Putamen (tissue), 1 donor: ENCODE results near the gene DNAJB12.
"Not testable (repeated sequence)": the region's sequence is repeated elsewhere in the genome, so short reads cannot be mapped to it uniquely, and the experiment has no call there.

Experiments
- DNase-seq: peaks from one replicate; pipeline ENCODE4 v3.0.0-alpha.2; 2016; ENCODE audit warnings: low spot score

DNAJB12 gene

GRCh38 chr10:72330069-72330426 lies 24.7 kb downstream of the DNAJB12 start:
- DNase-seq: no peak

- DNase-seq: no peak
Measured at GRCh38 chr10:72329290-72330068, 25.2 kb downstream of the DNAJB12 start.

- DNase-seq: no peak
Measured at GRCh38 chr10:72328829-72329204, 25.9 kb downstream of the DNAJB12 start.

- DNase-seq: peak; percentile 81
Measured at GRCh38 chr10:72328045-72328828, 26.5 kb downstream of the DNAJB12 start.

- DNase-seq: not testable (repeated sequence)
Measured at GRCh38 chr10:72326665-72327603, 27.8 kb downstream of the DNAJB12 start.

GRCh38 chr10:72325243-72326175 lies 29.2 kb downstream of the DNAJB12 start:
- DNase-seq: peak; percentile 79

GRCh38 chr10:72323771-72324191 lies 30.9 kb downstream of the DNAJB12 start:
- DNase-seq: no peak

- DNase-seq: no peak
Measured at GRCh38 chr10:72323108-72323749, 31.5 kb downstream of the DNAJB12 start.

GRCh38 chr10:72322280-72323058 lies 32.2 kb downstream of the DNAJB12 start:
- DNase-seq: no peak

GRCh38 chr10:72322030-72322279 lies 32.8 kb downstream of the DNAJB12 start:
- no peak for DNase-seq

- no peak for DNase-seq
Measured at GRCh38 chr10:72321248-72322029, 33.3 kb downstream of the DNAJB12 start.

GRCh38 chr10:72320676-72321247 lies 34.0 kb downstream of the DNAJB12 start:
- DNase-seq: no peak

GRCh38 chr10:72319416-72320254 lies 35.1 kb downstream of the DNAJB12 start:
- DNase-seq: peak; percentile 79

- no peak for DNase-seq
Measured at GRCh38 chr10:72318418-72319262, 36.1 kb downstream of the DNAJB12 start.

- no peak for DNase-seq
Measured at GRCh38 chr10:72316748-72317435, 37.8 kb downstream of the DNAJB12 start.

- no peak for DNase-seq
Measured at GRCh38 chr10:72316386-72316700, 38.4 kb downstream of the DNAJB12 start.
